GM23338 (cell line): ENCODE results near the gene TXNRD1. TPM values are rescaled to one million over a fixed set of nuclear protein-coding genes. Genes with fewer than 3 reads are reported as not detected.
"Not testable (repeated sequence)": the region's sequence is repeated elsewhere in the genome, so short reads cannot be mapped to it uniquely, and the experiment has no call there.

Experiments
- ATAC-seq: fragments of 200-7000 bp; cut with Tn5 transposase; 3 replicates; pipeline ENCODE4 v1.9.1; 2020
- DNase-seq: peaks from one replicate; pipeline ENCODE4 v3.0.0-alpha.2; 2015; ENCODE audit warnings: low spot score
- H2AFZ ChIP-seq: fragments of 200-600 bp; sonication (generic); 2 replicates; pipeline ENCODE4 v1.8.0; 2016; ENCODE audit warnings: antibody characterized with exemption, mild to moderate bottlenecking, moderate library complexity
- H3F3A ChIP-seq: fragments of 200-600 bp; sonication (generic); replicated peaks from 2 replicates; pipeline ENCODE4 v1.8.0; 2017; ENCODE audit warnings: antibody characterized with exemption, mixed run types, low read depth
- H3K27ac ChIP-seq: fragments of 200-600 bp; sonication (generic); 2 replicates; pipeline ENCODE4 v1.6.1; 2016; ENCODE audit warnings: low read depth
- H3K27me3 ChIP-seq: fragments of 200-600 bp; sonication (generic); 2 replicates; pipeline ENCODE4 v1.8.0; 2016; ENCODE audit warnings: mild to moderate bottlenecking, mixed run types, moderate library complexity; ENCODE audit not compliant: insufficient read depth
- H3K36me3 ChIP-seq: fragments of 200-600 bp; sonication (generic); 2 replicates; pipeline ENCODE4 v1.8.0; 2016; ENCODE audit warnings: mild to moderate bottlenecking; ENCODE audit not compliant: insufficient read depth
- H3K4me1 ChIP-seq: fragments of 200-600 bp; sonication (generic); 2 replicates; pipeline ENCODE4 v1.8.0; 2016; ENCODE audit warnings: mild to moderate bottlenecking, moderate library complexity; ENCODE audit not compliant: insufficient read depth
- H3K4me2 ChIP-seq: fragments of 200-600 bp; sonication (generic); 2 replicates; pipeline ENCODE4 v1.7.1; 2017; ENCODE audit warnings: mixed run types
- H3K4me3 ChIP-seq: fragments of 200-600 bp; sonication (generic); 2 replicates; pipeline ENCODE4 v1.6.1; 2016; ENCODE audit warnings: mixed run types
- H3K79me2 ChIP-seq: fragments of 200-600 bp; sonication (generic); replicated peaks from 2 replicates; pipeline ENCODE4 v1.8.0; 2017; ENCODE audit warnings: mild to moderate bottlenecking; ENCODE audit not compliant: insufficient read depth
- H3K9me2 ChIP-seq: fragments of 200-600 bp; sonication (generic); 2 replicates; pipeline ENCODE4 v1.8.0; 2017; ENCODE audit not compliant: insufficient read depth
- H4K20me1 ChIP-seq: fragments of 200-600 bp; sonication (generic); replicated peaks from 2 replicates; pipeline ENCODE4 v1.8.0; 2017; ENCODE audit warnings: mild to moderate bottlenecking; ENCODE audit not compliant: insufficient read depth
- H3K27ac Mint-ChIP-seq: 2 replicates; pipeline ENCODE4 v1.8.0; 2020; ENCODE audit warnings: inconsistent platforms, mild to moderate bottlenecking, moderate library complexity, mixed read lengths
- H3K27me3 Mint-ChIP-seq: 3 replicates; pipeline ENCODE4 v1.8.0; 2022; ENCODE audit warnings: low read depth, mild to moderate bottlenecking, moderate library complexity, mixed read lengths, inconsistent platforms; ENCODE audit not compliant: insufficient read depth, poor library complexity
- H3K36me3 Mint-ChIP-seq: 3 replicates; pipeline ENCODE4 v1.8.0; 2021; ENCODE audit warnings: low read depth, mild to moderate bottlenecking, inconsistent platforms, moderate library complexity, mixed read lengths
- H3K4me1 Mint-ChIP-seq: 3 replicates; pipeline ENCODE4 v1.8.0; 2020; ENCODE audit warnings: mild to moderate bottlenecking, inconsistent platforms, mixed read lengths
- H3K4me3 Mint-ChIP-seq: 3 replicates; pipeline ENCODE4 v1.8.0; 2021; ENCODE audit warnings: moderate library complexity, mild to moderate bottlenecking, inconsistent platforms, mixed read lengths
- H3K9me3 Mint-ChIP-seq: 3 replicates; pipeline ENCODE4 v1.8.0; 2020; ENCODE audit warnings: moderate library complexity, mild to moderate bottlenecking, inconsistent platforms, mixed read lengths
- CREB1 ChIP-seq: fragments of 250-450 bp; sonication (Bioruptor Pico); IDR thresholded peaks from 2 replicates; pipeline ENCODE4 v1.5.0; 2020; ENCODE audit warnings: low read depth, mild to moderate bottlenecking, moderate library complexity
- CTCF ChIP-seq, 2 experiments: fragments of 200-600 bp in 1 of 2; sonication (generic) in 1 of 2; conservative IDR thresholded peaks; 2 replicates each; pipeline versions ENCODE4 v1.5.1 to v1.6.1; 2016 to 2017; ENCODE audit warnings: antibody characterized with exemption in 2 of 2, low read depth in 2 of 2, mild to moderate bottlenecking in 2 of 2, moderate library complexity in 1 of 2
- ETS1 ChIP-seq: IDR thresholded peaks from 2 replicates; pipeline ENCODE4 v1.6.1; 2016; ENCODE audit warnings: antibody characterized with exemption
- EZH2 ChIP-seq: fragments of 200-600 bp; sonication (generic); IDR thresholded peaks from one replicate; pipeline ENCODE4 v1.8.0; 2017; ENCODE audit warnings: antibody characterized with exemption, mild to moderate bottlenecking, low read depth; ENCODE audit not compliant: unreplicated experiment
- EZH2phosphoT487 ChIP-seq: fragments of 200-600 bp; sonication (generic); IDR thresholded peaks from one replicate; pipeline ENCODE4 v1.8.1; 2018; ENCODE audit warnings: antibody characterized with exemption; ENCODE audit not compliant: unreplicated experiment
- JUNB ChIP-seq: IDR thresholded peaks from one replicate; pipeline ENCODE4 v1.6.1; 2016; ENCODE audit warnings: antibody characterized with exemption; ENCODE audit not compliant: unreplicated experiment
- NANOG ChIP-seq: IDR thresholded peaks from 2 replicates; pipeline ENCODE4 v1.6.1; 2016; ENCODE audit warnings: antibody characterized with exemption, borderline replicate concordance
- POLR2AphosphoS5 ChIP-seq: IDR thresholded peaks from 2 replicates; pipeline ENCODE4 v1.6.1; 2016; ENCODE audit warnings: antibody characterized with exemption, low read depth
- STAT1 ChIP-seq: IDR thresholded peaks from one replicate; pipeline ENCODE4 v1.6.1; 2016; ENCODE audit warnings: antibody characterized with exemption; ENCODE audit not compliant: unreplicated experiment
- ZNF114 ChIP-seq: fragments of 250-450 bp; sonication (Bioruptor Pico); IDR thresholded peaks from 2 replicates; pipeline ENCODE4 v1.5.0; 2020; ENCODE audit warnings: mild to moderate bottlenecking, moderate library complexity
- ZNF331 ChIP-seq: fragments of 250-450 bp; sonication (Bioruptor Pico); IDR thresholded peaks from 2 replicates; pipeline ENCODE4 v1.5.0; 2020; ENCODE audit warnings: low read depth, mild to moderate bottlenecking, moderate library complexity
- ZNF462 ChIP-seq: fragments of 250-450 bp; sonication (Bioruptor Pico); IDR thresholded peaks from 2 replicates; pipeline ENCODE4 v1.5.0; 2020; ENCODE audit warnings: mild to moderate bottlenecking, moderate library complexity
- polyA plus RNA-seq: library from polyadenylated mRNA; unstranded; fragments of >200 nt; fragmentation: Nextera tagmentation; extraction: Ambion mirVana; gene quantifications from 2 replicates; pipeline ENCODE4 v1.2.1, GENCODE V29; 2016
- total RNA-seq: library from RNA; depleted of rRNA; stranded (reverse); fragments of >200 nt; shearing (Covaris generic); gene quantifications from 2 replicates; pipeline ENCODE4 v1.2.3, GENCODE V29; 2014

TXNRD1 gene
- total and polyA plus RNA-seq, 2 experiments from 2014 or later: 115 to 127 TPM

- not testable (repeated sequence) for H3K27ac Mint-ChIP-seq, H2AFZ ChIP-seq, H3K27me3 Mint-ChIP-seq, H3K4me1 ChIP-seq, DNase-seq, H3K4me3 Mint-ChIP-seq, ATAC-seq, H3K4me1 Mint-ChIP-seq, H3K79me2 ChIP-seq, H3K4me2 ChIP-seq, H4K20me1 ChIP-seq, H3K9me2 ChIP-seq, H3K27me3 ChIP-seq, H3K9me3 Mint-ChIP-seq, H3F3A ChIP-seq, H3K27ac ChIP-seq, H3K4me3 ChIP-seq
- H3K36me3 ChIP-seq: peaks cover 78% of the 10 kb centered on the region
- H3K36me3 Mint-ChIP-seq: peaks cover 87% of the 10 kb centered on the region
Observed at GRCh38 chr12:104322533-104322932, 107.0 kb downstream of the TXNRD1 start.

GRCh38 chr12:104323899-104324298 lies 108.3 kb downstream of the TXNRD1 start:
- H3K4me3 Mint-ChIP-seq: no peak overlapping the region
- Histone ChIP-seq H3K36me3 (peaks cover 76% of the 10 kb centered on the region), H3K4me2 (no peak overlapping the region), H3K4me1 (no peaks in the 10 kb centered on the region), H3K27ac (no peak overlapping the region), H3F3A (no peaks in the 10 kb centered on the region), H3K9me2 (no peaks in the 10 kb centered on the region), H3K79me2 (0 out of 2 replicates have a peak, but pooled peaks cover 3% of the 10 kb centered on the region), H2AFZ (no peak overlapping the region), H3K27me3 (no peaks in the 10 kb centered on the region), H4K20me1 (peaks cover 12% of the 10 kb centered on the region; the same call in 1 of the 2 replicates), H3K4me3 (no peak overlapping the region)
- no peak for ATAC-seq
- H3K9me3 Mint-ChIP-seq: peaks cover 4% of the 10 kb centered on the region; the same call in 2 of the 3 replicates
- H3K36me3 Mint-ChIP-seq: peaks cover 84% of the 10 kb centered on the region
- no peak for DNase-seq
- H3K27me3 Mint-ChIP-seq: no peaks in the 10 kb centered on the region
- no peak overlapping the region for H3K27ac Mint-ChIP-seq
- H3K4me1 Mint-ChIP-seq: no peaks in the 10 kb centered on the region
- TF ChIP-seq POLR2AphosphoS5: no peak
- TF ChIP-seq CTCF (conservative IDR thresholded peaks at IDR 0.05; ENCODE audit: low read depth in 2 of 2): no peak
- no peak for TF ChIP-seq ZNF462 (CRISPR knock-in tag)
- no peak for TF ChIP-seq EZH2phosphoT487
- no peak for TF ChIP-seq ETS1
- TF ChIP-seq JUNB: no peak
- no peak for TF ChIP-seq CREB1
- TF ChIP-seq EZH2: no peak
- no peak for TF ChIP-seq STAT1
- no peak for TF ChIP-seq ZNF114 (CRISPR knock-in tag)
- TF ChIP-seq ZNF331 (CRISPR knock-in tag): no peak
- no peak for TF ChIP-seq NANOG
